ENCODE results near the gene CNPY2.
"Not testable (repeated sequence)": the region's sequence is repeated elsewhere in the genome, so short reads cannot be mapped to it uniquely, and the experiment has no call there.

- TF ChIP-seq CTCF, POLR2A (IDR thresholded peaks at IDR 0.05): not testable (repeated sequence)
These were observed 52.8 kb downstream of the CNPY2 start for GRCh38 chr12:56262955-56263354.
